Neutrophil (primary cell): ENCODE data around the gene NOL3.

Experiments
- H3K27ac ChIP-seq: fragments of 200-600 bp; sonication (generic); 2 replicates; pipeline ENCODE4 v1.5.1; 2016; ENCODE audit warnings: mild to moderate bottlenecking, moderate library complexity
- H3K27me3 ChIP-seq: fragments of 200-600 bp; sonication (generic); 2 replicates; pipeline ENCODE4 v1.6.0; 2016; ENCODE audit warnings: mild to moderate bottlenecking
- H3K36me3 ChIP-seq: fragments of 200-600 bp; sonication (generic); 2 replicates; pipeline ENCODE4 v1.5.1; 2017
- H3K4me1 ChIP-seq, 2 experiments: fragments of 200-600 bp in 1 of 2; sonication (generic) in 1 of 2; 1 replicate in 1 of 2; 2 replicates in 1 of 2; pipeline versions ENCODE4 v1.5.1 to v1.6.1; 2013 to 2016; ENCODE audit warnings: low read depth in 1 of 2, low read length in 1 of 2, mild to moderate bottlenecking in 1 of 2, moderate library complexity in 1 of 2; ENCODE audit not compliant: control insufficient read depth in 1 of 2, insufficient read depth in 1 of 2
- H3K4me3 ChIP-seq, 2 experiments: fragments of 200-600 bp in 1 of 2; sonication (generic) in 1 of 2; 1 replicate in 1 of 2; 2 replicates in 1 of 2; pipeline ENCODE4 v1.5.1; 2013 to 2016; ENCODE audit warnings: low read depth in 1 of 2, low read length in 1 of 2, mild to moderate bottlenecking in 1 of 2, moderate library complexity in 1 of 2
- H3K9me3 ChIP-seq: fragments of 200-600 bp; sonication (generic); 2 replicates; pipeline ENCODE4 v1.5.1; 2016
- TF ChIP-seq, protein P1 (sequence below): fragments of 200-600 bp; sonication (generic); IDR thresholded peaks from 2 replicates; pipeline ENCODE4 v1.5.1; 2016; ENCODE audit warnings: antibody characterized with exemption

Gene NOL3

DNA sequence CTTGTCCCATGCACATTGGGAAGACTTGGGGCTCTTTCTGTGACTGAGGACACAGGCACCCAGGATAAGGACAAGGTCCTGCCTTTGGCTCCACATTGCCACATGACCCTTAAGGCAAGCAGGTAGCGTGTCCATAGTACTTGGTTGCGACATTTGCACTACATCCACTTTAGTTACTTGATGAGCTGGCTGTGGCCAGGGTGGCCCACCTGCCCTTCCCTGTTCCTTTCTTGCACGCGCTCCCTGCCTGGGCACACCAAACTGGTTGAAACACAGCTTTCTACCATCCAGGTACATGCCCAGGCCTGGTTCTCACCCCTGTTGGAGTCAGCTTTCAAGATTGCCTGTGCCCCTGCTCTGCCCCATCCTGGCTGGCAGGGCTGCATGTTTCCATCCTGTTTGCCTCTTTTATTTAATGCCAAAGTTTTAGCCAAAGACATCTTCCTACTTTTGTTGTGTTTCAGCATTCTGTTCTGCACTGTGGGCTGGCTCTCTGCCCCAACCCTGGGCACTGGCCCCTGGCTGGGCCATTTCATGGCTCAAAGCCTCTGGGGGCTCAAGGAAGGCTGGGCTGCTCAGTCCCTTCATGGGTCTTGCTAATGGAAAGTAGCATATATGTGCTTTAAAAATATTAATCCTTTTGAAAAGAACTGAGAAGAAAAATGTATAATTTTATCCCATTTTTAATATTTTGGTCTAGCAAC lies 22.7 kb upstream of the NOL3 start:
- TF ChIP-seq, protein P1, sequence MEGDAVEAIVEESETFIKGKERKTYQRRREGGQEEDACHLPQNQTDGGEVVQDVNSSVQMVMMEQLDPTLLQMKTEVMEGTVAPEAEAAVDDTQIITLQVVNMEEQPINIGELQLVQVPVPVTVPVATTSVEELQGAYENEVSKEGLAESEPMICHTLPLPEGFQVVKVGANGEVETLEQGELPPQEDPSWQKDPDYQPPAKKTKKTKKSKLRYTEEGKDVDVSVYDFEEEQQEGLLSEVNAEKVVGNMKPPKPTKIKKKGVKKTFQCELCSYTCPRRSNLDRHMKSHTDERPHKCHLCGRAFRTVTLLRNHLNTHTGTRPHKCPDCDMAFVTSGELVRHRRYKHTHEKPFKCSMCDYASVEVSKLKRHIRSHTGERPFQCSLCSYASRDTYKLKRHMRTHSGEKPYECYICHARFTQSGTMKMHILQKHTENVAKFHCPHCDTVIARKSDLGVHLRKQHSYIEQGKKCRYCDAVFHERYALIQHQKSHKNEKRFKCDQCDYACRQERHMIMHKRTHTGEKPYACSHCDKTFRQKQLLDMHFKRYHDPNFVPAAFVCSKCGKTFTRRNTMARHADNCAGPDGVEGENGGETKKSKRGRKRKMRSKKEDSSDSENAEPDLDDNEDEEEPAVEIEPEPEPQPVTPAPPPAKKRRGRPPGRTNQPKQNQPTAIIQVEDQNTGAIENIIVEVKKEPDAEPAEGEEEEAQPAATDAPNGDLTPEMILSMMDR: no peak
- peaks cover 65% of the 10 kb centered on the region for H3K36me3 ChIP-seq
- no peak overlapping the region for H3K4me3 ChIP-seq
- H3K4me1 ChIP-seq: peaks cover 41 to 47% of the 10 kb centered on the region in 2 experiments
- no peaks in the 10 kb centered on the region for H3K9me3 ChIP-seq
- peaks cover 38% of the 10 kb centered on the region for H3K27me3 ChIP-seq
- H3K27ac ChIP-seq: no peak overlapping the region

DNA sequence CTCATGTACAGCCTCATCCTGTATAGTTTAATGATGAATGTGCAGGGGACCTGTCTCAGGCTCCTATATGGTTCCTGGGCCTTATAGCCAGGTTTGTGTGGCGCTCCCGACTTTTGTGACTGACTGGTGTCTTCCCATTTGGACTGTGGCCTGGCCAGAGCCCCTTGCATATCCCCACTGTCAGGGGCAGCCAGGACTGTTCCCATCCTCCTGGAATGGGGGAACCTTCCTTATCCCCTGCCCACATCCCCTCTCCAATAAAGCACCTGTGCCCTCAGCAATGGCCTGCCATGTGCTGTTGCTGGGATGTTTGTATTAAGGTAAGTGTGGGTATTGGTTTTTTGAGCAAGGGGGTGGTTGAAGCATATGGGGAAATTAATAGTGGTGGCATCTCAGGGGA lies 22.1 kb upstream of the NOL3 start:
- TF ChIP-seq, protein P1: no peak
- H3K27me3 ChIP-seq: peaks cover 45% of the 10 kb centered on the region
- H3K9me3 ChIP-seq: no peaks in the 10 kb centered on the region
- H3K4me1 ChIP-seq: peaks cover 41 to 47% of the 10 kb centered on the region in 2 experiments
- H3K4me3 ChIP-seq: no peak overlapping the region
- H3K27ac ChIP-seq: no peak overlapping the region
- H3K36me3 ChIP-seq: peaks cover 59% of the 10 kb centered on the region

DNA sequence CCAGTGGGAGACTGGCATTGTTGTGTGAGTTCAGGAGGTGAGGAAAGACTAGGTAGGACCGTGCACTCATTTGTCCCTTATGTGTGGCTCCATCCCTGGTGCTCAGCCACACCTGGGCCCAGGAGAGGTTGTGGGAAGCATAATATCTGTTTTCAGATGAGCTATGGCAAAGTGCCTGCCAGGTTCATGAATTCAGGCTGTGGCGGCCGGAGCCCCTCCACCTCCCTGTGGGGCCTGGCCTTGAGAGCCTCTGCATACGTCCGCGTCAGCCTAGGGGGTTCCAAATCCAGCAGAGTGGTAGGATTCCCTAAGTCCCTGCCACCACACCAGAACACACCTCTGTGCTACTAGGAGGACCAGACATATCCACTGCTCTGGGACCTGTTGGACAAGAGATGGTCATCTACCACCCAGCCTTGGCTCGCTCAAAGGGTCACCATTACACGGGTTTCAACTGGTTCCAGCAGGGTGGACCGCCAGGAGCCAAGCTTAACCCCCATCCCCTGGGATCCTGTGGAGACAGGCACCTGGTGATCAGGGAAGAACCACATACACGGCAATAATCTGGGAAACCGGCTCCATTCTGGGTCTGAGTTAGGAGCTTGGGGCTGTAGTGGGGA lies 21.6 kb upstream of the NOL3 start:
- no peak overlapping the region for H3K4me3 ChIP-seq
- no peaks in the 10 kb centered on the region for H3K9me3 ChIP-seq
- no peak overlapping the region for H3K27ac ChIP-seq
- H3K4me1 ChIP-seq: peaks cover 44 to 47% of the 10 kb centered on the region in 2 experiments
- TF ChIP-seq, protein P1: no peak
- peaks cover 53% of the 10 kb centered on the region for H3K36me3 ChIP-seq
- H3K27me3 ChIP-seq: peaks cover 48% of the 10 kb centered on the region

DNA sequence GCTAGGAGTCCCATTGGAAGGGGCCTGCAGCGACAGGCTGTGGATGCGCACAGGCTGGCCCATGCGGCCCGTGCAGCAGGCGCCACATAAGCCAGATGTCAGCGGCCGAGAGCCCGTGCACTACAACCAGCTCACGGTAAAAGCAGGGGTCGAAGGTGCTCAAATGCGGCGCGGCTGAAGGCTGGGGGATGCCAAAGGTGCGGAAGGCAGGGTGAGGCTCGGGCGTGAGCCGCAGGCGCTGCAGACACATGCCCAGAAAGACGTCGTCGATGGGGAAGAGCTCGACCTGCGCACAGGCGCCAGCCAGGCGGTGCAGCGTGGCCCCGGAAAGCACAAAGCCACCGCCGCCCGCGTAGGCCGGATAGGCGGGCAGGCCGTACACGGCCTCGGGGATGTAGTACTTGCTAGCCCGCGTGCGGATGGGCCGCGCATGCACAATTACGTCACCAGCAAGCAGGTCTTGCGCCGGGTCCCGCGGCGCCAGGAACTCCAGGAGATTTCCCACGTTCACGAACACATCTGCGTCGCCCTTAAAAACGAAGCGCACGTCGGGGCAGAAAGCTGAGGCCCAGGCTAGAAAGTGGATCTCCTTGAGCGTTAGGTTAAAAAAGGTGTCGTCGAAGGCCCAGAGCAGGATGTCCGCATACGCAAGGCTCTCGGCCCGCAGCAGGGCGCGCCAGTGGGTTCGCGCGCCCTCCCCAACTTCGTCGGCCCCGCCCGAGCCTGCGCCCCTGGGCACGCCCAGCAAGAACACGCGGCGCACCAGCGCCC lies 20.9 kb upstream of the NOL3 start:
- no peak overlapping the region for H3K27ac ChIP-seq
- H3K4me1 ChIP-seq: peaks cover 44 to 53% of the 10 kb centered on the region in 2 experiments
- peak overlapping the region in 1 of 2 experiments; percentile 23 for H3K4me3 ChIP-seq
- no peaks in the 10 kb centered on the region for H3K9me3 ChIP-seq
- TF ChIP-seq, protein P1: no peak
- peaks cover 55% of the 10 kb centered on the region for H3K27me3 ChIP-seq
- H3K36me3 ChIP-seq: peaks cover 53% of the 10 kb centered on the region

DNA sequence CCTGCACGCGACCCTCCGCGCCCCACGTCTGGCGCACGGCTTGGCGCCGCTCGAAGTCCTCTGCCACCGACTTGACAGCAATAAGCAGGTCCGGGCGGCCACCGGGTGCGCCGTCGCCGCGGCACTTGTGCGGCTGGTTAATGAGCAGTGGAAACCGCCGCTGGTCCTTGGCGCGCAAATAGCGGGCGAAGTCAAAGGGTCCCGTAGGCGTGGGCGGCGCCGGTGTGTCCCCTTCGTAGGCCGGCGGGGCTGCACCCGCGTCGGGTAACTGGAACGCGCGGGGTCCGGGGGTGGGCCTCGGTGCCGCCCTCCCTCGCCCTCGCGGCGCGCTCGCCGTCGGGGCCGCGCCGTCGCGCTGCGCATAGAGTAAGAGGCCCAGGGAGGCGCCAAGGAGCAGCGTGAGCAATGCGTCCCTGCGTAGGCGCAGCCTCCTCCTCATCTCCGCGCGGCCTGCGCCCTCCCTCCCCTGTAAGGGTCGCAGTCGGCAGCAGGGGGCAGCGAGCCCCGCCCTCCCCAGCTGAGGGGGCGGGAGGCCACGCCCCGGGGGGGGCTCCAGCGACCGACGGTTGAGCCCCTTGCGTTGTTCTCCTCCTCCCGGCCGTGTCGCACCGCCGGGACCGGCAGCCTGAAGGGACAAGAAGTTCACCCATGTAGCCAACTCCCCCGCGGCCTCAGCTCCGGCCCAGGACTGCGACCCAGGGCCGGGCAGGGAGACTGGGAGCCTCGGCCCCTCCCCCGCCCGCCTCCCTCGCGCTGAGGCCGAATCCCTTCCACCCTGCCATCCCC lies 20.1 kb upstream of the NOL3 start:
- Histone ChIP-seq H3K27ac (no peak overlapping the region), H3K27me3 (peaks cover 63% of the 10 kb centered on the region), H3K36me3 (peaks cover 48% of the 10 kb centered on the region), H3K4me3 (peak overlapping the region; percentile 23 to 32), H3K9me3 (no peaks in the 10 kb centered on the region), H3K4me1 (peaks cover 39 to 53% of the 10 kb centered on the region in 2 experiments)
- TF ChIP-seq, protein P1: no peak
